Right lobe of liver (tissue), 6 donors: Measurements from ENCODE around the gene GREM1. TPM values are rescaled to one million over a fixed set of nuclear protein-coding genes. Genes with fewer than 3 reads are reported as not detected.

Experiments used
- ATAC-seq, 4 donors: fragments of 200-7000 bp; cut with Tn5 transposase; one replicate each; pipeline ENCODE4 v1.9.1; 2020; ENCODE audit warnings: mild to moderate bottlenecking in 4 of 4, moderate library complexity in 4 of 4
- DNase-seq, 3 donors: peaks; one replicate each; pipeline ENCODE4 v3.0.0-alpha.2; 2020
- H3K27ac ChIP-seq, 3 donors: fragments of 200-600 bp; one replicate each; pipeline ENCODE4 v1.8.0; 2022
- H3K27me3 ChIP-seq, 2 donors: fragments of 200-600 bp; one replicate each; pipeline ENCODE4 v1.8.0; 2022
- H3K36me3 ChIP-seq, 4 donors: fragments of 200-600 bp; sonication (generic) in 1 of 4; one replicate each; pipeline versions ENCODE4 v1.5.1 to v1.8.0; 2017 to 2022; ENCODE audit warnings: control low read depth in 1 of 4
- H3K4me1 ChIP-seq, 4 donors: fragments of 200-600 bp; sonication (generic) in 1 of 4; one replicate each; pipeline versions ENCODE4 v1.5.1 to v1.8.0; 2017 to 2022; ENCODE audit warnings: control low read depth in 1 of 4
- H3K4me3 ChIP-seq, 3 donors: fragments of 200-600 bp; one replicate each; pipeline ENCODE4 v1.8.0; 2022
- H3K9me3 ChIP-seq, 4 donors: fragments of 200-600 bp; sonication (generic) in 1 of 4; one replicate each; pipeline versions ENCODE4 v1.5.1 to v1.8.0; 2017 to 2022; ENCODE audit warnings: control low read depth in 1 of 4
- POLR2A ChIP-seq: fragments of 450-650 bp; IDR thresholded peaks from one replicate; pipeline ENCODE4 v1.6.1; 2017; ENCODE audit warnings: antibody characterized with exemption, mild to moderate bottlenecking
- whole genome bisulfite sequencing: methylation state at CpG from one replicate; pipeline ENCODE4 v1.1.6; 2018; ENCODE audit warnings: low coverage, low lambda C conversion rate; ENCODE audit not compliant: insufficient coverage; ENCODE audit errors: missing lambda C conversion rate; 5-methylcytosine and 5-hydroxymethylcytosine counted together
- intact Hi-C, 2 donors: fragments of 100-400 bp; cut with DNase I; formaldehyde crosslinking; loops; one replicate each; pipeline versions ENCODE4 v1.11.2 to v1.14.1; 2022
- total RNA-seq, 6 experiments: library from RNA; depleted of rRNA in 2 of 6; stranded (reverse); fragments of >200 nt in 2 of 6; fragmentation: NEBNext Ultra II Directional in 3 of 6; extraction: Animal tissue kit (Norgen Biotek cat#: 25700) in 3 of 6; gene quantifications; one replicate each; pipeline versions ENCODE4 v1.1.0 to v1.2.4, GENCODE V29; 2016 to 2023
- TF ChIP-seq, protein P1 (sequence below), 4 donors: fragments of 200-600 bp in 3 of 4; fragments of 450-650 bp in 1 of 4; IDR thresholded peaks; one replicate each; pipeline versions ENCODE4 v1.5.1 to v1.8.0; 2016 to 2022; ENCODE audit warnings: antibody characterized with exemption in 4 of 4, mild to moderate bottlenecking in 2 of 4
- donor health status: DM: no; HTN: yes; CAD: no.
- donor health status: DM: no; HTN: no; CAD: no.
- donor health status: DM: no; HTN: no; CAD: no.
- donor health status: DM: no; HTN: yes; CAD: no.
- donor health status: DM: no; HTN: yes; CAD: no.

The GREM1 gene
- total RNA-seq, 6 experiments from 2014 or later, result 0.16 to 2.4 (median 0.37) TPM; not detected in 1

DNA sequence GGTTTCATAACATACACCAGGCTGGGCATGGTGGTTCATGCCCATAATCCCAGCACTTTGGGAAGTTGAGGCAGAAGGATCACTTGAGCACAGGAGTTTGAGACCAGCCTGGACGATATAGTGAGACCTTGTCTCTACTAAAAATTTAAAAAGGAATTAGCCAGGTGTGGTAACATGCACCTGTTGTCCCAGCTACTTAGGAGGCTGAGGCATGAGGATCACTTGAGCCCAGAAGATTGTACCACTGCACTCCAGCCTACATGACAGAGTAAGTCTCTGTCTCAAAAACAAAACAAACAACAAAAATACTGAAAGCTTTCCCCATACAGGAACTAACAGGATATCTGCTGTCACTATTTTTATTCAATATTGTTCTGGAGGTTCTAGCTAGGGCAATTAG is 20.9 kb downstream of the GREM1 start:
- Histone ChIP-seq H3K27me3 (no peaks in the 10 kb centered on the region), H3K4me1 (no peaks in the 10 kb centered on the region), H3K9me3 (no peaks in the 10 kb centered on the region), H3K27ac (no peak overlapping the region), H3K4me3 (no peak overlapping the region), H3K36me3 (no peaks in the 10 kb centered on the region)
- intact Hi-C loops, result no loop called here
- DNase-seq (no peak), ATAC-seq (no peak)
- no peak for TF ChIP-seq POLR2A
- TF ChIP-seq, protein P1, sequence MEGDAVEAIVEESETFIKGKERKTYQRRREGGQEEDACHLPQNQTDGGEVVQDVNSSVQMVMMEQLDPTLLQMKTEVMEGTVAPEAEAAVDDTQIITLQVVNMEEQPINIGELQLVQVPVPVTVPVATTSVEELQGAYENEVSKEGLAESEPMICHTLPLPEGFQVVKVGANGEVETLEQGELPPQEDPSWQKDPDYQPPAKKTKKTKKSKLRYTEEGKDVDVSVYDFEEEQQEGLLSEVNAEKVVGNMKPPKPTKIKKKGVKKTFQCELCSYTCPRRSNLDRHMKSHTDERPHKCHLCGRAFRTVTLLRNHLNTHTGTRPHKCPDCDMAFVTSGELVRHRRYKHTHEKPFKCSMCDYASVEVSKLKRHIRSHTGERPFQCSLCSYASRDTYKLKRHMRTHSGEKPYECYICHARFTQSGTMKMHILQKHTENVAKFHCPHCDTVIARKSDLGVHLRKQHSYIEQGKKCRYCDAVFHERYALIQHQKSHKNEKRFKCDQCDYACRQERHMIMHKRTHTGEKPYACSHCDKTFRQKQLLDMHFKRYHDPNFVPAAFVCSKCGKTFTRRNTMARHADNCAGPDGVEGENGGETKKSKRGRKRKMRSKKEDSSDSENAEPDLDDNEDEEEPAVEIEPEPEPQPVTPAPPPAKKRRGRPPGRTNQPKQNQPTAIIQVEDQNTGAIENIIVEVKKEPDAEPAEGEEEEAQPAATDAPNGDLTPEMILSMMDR (IDR thresholded peaks at IDR 0.05), result no peak
- 78% methylated on average over 1 of the region's 1 CpG for WGBS

DNA sequence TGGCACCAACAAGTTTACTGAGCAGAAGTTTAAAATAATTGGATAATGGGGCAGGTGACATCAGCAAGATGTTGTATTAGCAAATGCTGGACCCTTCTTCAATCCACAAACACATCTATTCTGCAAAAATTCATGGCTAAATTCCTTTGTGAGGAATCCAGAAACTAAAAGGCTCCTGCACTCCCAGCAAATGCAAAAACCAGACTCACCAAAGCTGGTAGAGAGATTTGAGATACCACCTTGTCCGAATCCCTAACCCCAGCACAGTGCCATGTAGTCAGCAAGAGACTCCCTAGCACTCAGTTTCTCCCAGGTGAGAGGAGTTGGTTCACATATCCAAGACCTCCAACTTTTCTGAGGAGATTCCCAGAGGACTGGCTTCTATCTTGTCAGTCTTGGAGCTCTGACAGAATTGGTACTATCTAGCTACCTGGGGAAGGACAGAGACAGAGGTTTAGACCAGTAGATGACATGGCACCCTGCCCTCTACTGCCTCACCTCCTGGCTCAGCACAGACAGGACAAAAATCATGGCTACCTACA is 21.8 kb downstream of the GREM1 start:
- Histone ChIP-seq H3K27ac (no peak overlapping the region), H3K4me3 (no peak overlapping the region), H3K27me3 (no peaks in the 10 kb centered on the region), H3K9me3 (no peaks in the 10 kb centered on the region), H3K36me3 (no peaks in the 10 kb centered on the region), H3K4me1 (no peaks in the 10 kb centered on the region)
- ATAC-seq (no peak), DNase-seq (no peak)
- 67% methylated on average over 1 of the region's 1 CpG for WGBS
- intact Hi-C loops, result no loop called here
- no peak for TF ChIP-seq POLR2A

DNA sequence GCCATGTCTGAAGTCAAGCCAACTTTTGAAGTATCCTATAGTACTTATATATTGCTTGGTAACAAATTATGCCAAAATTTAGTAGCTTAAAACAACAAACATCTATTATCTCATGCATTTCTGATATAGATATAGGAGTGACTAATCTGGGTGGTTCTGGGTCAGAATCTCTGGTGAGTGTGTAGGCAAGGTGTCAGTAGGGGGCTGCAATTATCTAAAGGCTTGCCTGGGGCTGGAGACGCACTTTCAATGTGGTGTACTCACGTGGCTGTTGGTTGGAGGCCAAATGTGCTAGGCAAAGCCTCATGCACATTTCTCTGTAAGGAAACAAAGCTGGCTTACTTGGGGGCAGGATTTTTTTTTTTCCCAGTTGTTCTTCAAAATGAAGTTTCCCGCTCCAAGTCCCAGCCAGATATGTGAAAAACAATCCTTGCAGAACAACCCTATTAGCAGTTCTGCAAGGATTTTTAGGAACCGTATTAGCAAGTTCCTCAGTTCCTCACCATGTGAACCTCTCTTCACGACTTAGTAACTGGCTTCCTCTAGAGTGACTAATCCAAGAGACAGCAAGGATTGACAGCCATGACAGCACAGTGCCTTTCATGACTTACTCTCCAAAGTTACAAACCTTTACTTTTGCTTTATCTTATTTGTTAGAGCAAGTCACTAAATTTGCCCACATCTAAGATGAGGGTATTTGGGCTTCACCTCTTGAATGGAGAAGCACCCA is 25.8 kb downstream of the GREM1 start:
- WGBS, result 71% methylated on average over 5 of the region's 5 CpGs
- intact Hi-C loops, result no loop called here

DNA sequence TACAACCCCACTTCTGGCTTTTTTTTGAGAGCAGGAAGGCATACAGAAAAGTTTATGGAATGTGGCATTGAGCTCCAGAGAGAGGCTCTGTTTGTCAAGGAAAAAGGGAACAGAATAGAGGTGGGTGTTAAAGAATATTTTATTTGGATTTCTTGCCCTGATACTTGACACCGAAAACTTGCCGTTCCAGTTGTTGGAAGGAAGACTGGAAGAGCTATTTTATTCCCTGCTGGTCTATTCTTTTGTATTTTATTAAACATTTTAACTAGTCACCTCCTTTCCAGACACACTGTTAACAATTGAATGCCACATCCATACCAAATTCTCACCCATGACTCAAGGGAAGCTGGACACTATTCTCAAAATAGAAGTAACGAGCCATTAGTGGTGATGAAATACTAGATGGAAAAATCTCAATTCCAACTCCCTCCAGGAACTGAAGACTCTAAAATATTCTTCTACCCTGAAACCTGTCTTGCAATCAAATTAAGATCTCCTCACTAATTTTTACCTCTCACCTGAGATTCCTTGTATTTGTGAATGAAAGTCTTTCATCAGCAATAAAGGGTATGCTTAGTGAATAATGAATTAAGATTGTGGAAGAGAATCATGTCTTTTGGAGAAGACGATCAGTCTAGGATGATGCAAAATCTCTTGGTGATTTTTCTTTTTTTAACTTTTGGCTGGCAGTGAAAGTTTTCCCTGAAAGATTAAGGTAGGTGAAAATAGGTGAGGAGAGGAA is 28.5 kb downstream of the GREM1 start:
- TF ChIP-seq POLR2A, result no peak
- TF ChIP-seq, protein P1 (IDR thresholded peaks at IDR 0.05), result no peak
- no peaks in the 10 kb centered on the region for H3K4me1 ChIP-seq
- H3K9me3 ChIP-seq, result no peaks in the 10 kb centered on the region
- ATAC-seq (no peak), DNase-seq (no peak)
- H3K4me3 ChIP-seq, result no peak overlapping the region
- H3K27me3 ChIP-seq, result no peaks in the 10 kb centered on the region
- no peaks in the 10 kb centered on the region for H3K36me3 ChIP-seq
- H3K27ac ChIP-seq, result no peak overlapping the region
- WGBS, result 73% methylated on average over 4 of the region's 4 CpGs
- intact Hi-C loops, result no loop called here

More for the DNA sequence above, 25.8 kb downstream of the GREM1 start:
- Histone ChIP-seq H3K27ac (no peak overlapping the region), H3K27me3 (no peaks in the 10 kb centered on the region), H3K4me1 (no peaks in the 10 kb centered on the region), H3K4me3 (no peak overlapping the region), H3K36me3 (no peaks in the 10 kb centered on the region), H3K9me3 (no peaks in the 10 kb centered on the region)
- ATAC-seq, result no peak
- DNase-seq, result no peak
- no peak for TF ChIP-seq POLR2A
- TF ChIP-seq, protein P1 (IDR thresholded peaks at IDR 0.05), result no peak

DNA sequence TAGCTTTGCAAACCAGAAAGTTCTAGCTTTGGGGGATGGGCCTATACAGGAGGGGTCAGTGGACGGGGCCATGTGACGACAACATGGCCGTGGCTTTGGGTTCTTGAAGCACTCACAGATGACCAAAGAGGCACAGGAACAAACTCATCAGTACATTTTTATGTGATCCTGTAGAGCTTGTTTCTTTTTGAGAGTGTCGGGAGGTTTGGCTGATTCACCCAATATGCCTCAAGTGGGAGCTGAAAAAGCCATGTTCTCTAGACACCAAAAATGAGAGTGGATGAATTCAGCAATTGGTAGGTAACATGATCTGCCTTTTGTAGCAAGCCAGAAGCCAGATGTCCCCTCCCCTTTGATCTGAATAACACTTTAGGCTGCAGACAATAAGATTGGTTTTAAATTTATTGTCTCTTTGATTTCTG is 30.1 kb downstream of the GREM1 start:
- Histone ChIP-seq H3K4me3 (no peak overlapping the region), H3K9me3 (no peaks in the 10 kb centered on the region), H3K4me1 (no peaks in the 10 kb centered on the region), H3K27me3 (no peaks in the 10 kb centered on the region), H3K36me3 (no peaks in the 10 kb centered on the region), H3K27ac (no peak overlapping the region)
- WGBS, result no CpG with 5 or more reads among the region's 4 CpGs
- TF ChIP-seq POLR2A, result no peak
- TF ChIP-seq, protein P1 (IDR thresholded peaks at IDR 0.05), result no peak
- DNase-seq, result no peak
- ATAC-seq, result no peak
- intact Hi-C loops, result no loop called here
